Gastroesophageal sphincter (tissue), 4 donors: ENCODE results near the gene FRK. TPM values are rescaled to one million over a fixed set of nuclear protein-coding genes. Genes with fewer than 3 reads are reported as not detected.

Experiments
- ATAC-seq: fragments of 150-250 bp; one replicate; pipeline ENCODE4 v1.9.1; 2016; ENCODE audit warnings: mild to moderate bottlenecking, moderate library complexity
- H3K27ac ChIP-seq, 4 donors: fragments of 200-600 bp; sonication (generic) in 3 of 4; 1 replicate in 3 of 4; 2 replicates in 1 of 4; pipeline ENCODE4 v1.5.1; 2016 to 2019
- H3K27me3 ChIP-seq: fragments of 200-600 bp; sonication (generic); one replicate; pipeline ENCODE4 v1.5.1; 2019
- H3K36me3 ChIP-seq, 2 donors: fragments of 200-600 bp; sonication (generic); one replicate each; pipeline ENCODE4 v1.5.1; 2019; ENCODE audit warnings: control low read depth in 1 of 2
- H3K4me1 ChIP-seq, 3 donors: fragments of 200-600 bp; sonication (generic); 1 replicate in 2 of 3; 2 replicates in 1 of 3; pipeline ENCODE4 v1.5.1; 2016 to 2019; ENCODE audit warnings: control low read depth in 2 of 3
- H3K4me3 ChIP-seq, 2 donors: fragments of 200-600 bp; sonication (generic); one replicate each; pipeline ENCODE4 v1.5.1; 2019; ENCODE audit warnings: mild to moderate bottlenecking in 1 of 2, moderate library complexity in 1 of 2
- H3K9me3 ChIP-seq, 3 donors: fragments of 200-600 bp; sonication (generic); one replicate each; pipeline ENCODE4 v1.5.1; 2017 to 2019; ENCODE audit warnings: control low read depth in 2 of 3
- CTCF ChIP-seq, 4 experiments: fragments of 200-600 bp in 2 of 4; fragments of 450-650 bp in 2 of 4; sonication (generic) in 1 of 4; IDR thresholded peaks; one replicate each; pipeline ENCODE4 v1.5.1; 2017 to 2019; ENCODE audit warnings: antibody characterized with exemption in 4 of 4, mild to moderate bottlenecking in 2 of 4, moderate library complexity in 2 of 4
- EP300 ChIP-seq: sonication (generic); formaldehyde crosslinking; IDR thresholded peaks from one replicate; pipeline ENCODE4 v1.6.1; 2017; ENCODE audit warnings: antibody characterized with exemption, mild to moderate bottlenecking
- POLR2A ChIP-seq, 2 donors: fragments of 450-650 bp; IDR thresholded peaks; one replicate each; pipeline ENCODE4 v1.6.1; 2017; ENCODE audit warnings: antibody characterized with exemption in 2 of 2, mild to moderate bottlenecking in 2 of 2, moderate library complexity in 1 of 2
- POLR2AphosphoS5 ChIP-seq: sonication (generic); formaldehyde crosslinking; IDR thresholded peaks from one replicate; pipeline ENCODE4 v1.6.1; 2017; ENCODE audit warnings: antibody characterized with exemption
- WGBS, 2 donors: methylation state at CpG; one replicate each; pipeline ENCODE4 v1.1.5; 2018; ENCODE audit warnings: low coverage in 1 of 2; 5-methylcytosine and 5-hydroxymethylcytosine counted together
- total RNA-seq, 4 donors: library from RNA; depleted of rRNA; stranded (reverse); fragments of >200 nt; gene quantifications; one replicate each; pipeline ENCODE4 v1.1.0, GENCODE V29; 2016

FRK gene
- total RNA-seq, 4 donors from 2014 or later = 0.42 to 1.9 (median 1.3) TPM

- WGBS, 2 donors = 81 to 89% methylated on average over 3 of the region's 3 CpGs
- ATAC-seq = no peak
- Histone ChIP-seq H3K36me3 (no peaks in the 10 kb centered on the region), H3K27me3 (no peaks in the 10 kb centered on the region), H3K4me3 (no peak overlapping the region), H3K27ac (no peak overlapping the region), H3K4me1 (peaks cover 0 to 8% (median 0%) of the 10 kb centered on the region in 3 donors), H3K9me3 (no peaks in the 10 kb centered on the region)
- TF ChIP-seq POLR2AphosphoS5 (no peak), CTCF (IDR thresholded peaks at IDR 0.05) (no peak), POLR2A (IDR thresholded peaks at IDR 0.05) (no peak), EP300 (no peak)
Measured at GRCh38 chr6:116003668-116004067, 57.0 kb downstream of the FRK start.

- no peaks in the 10 kb centered on the region for H3K4me1 ChIP-seq
- ATAC-seq = no peak
- TF ChIP-seq POLR2AphosphoS5 = no peak
- 78 to 96% methylated on average over 2 to 4 of the region's 5 CpGs for WGBS, 2 donors
- no peaks in the 10 kb centered on the region for H3K27me3 ChIP-seq
- no peak overlapping the region for H3K4me3 ChIP-seq
- H3K9me3 ChIP-seq = no peaks in the 10 kb centered on the region
- H3K36me3 ChIP-seq = no peaks in the 10 kb centered on the region
- H3K27ac ChIP-seq = no peak overlapping the region
Measured at GRCh38 chr6:116002756-116003155, 57.9 kb downstream of the FRK start.

- ATAC-seq = no peak
- no peaks in the 10 kb centered on the region for H3K9me3 ChIP-seq
- no peaks in the 10 kb centered on the region for H3K4me1 ChIP-seq
- H3K27me3 ChIP-seq = no peaks in the 10 kb centered on the region
- WGBS, 2 donors = 83 to 100% methylated on average over 3 of the region's 3 CpGs
- TF ChIP-seq EP300 = no peak
- no peak for TF ChIP-seq POLR2AphosphoS5
- TF ChIP-seq CTCF (IDR thresholded peaks at IDR 0.05) = no peak
- no peak for TF ChIP-seq POLR2A (IDR thresholded peaks at IDR 0.05)
- H3K27ac ChIP-seq = no peak overlapping the region
- H3K4me3 ChIP-seq = no peak overlapping the region
- H3K36me3 ChIP-seq = no peaks in the 10 kb centered on the region
Measured at GRCh38 chr6:115999235-115999634, 61.5 kb downstream of the FRK start.

GRCh38 chr6:115997990-115998585, 62.6 kb downstream of the FRK start:
- WGBS, 2 donors = 75 to 84% methylated on average over 4 of the region's 5 CpGs
- Histone ChIP-seq H3K4me3 (no peak overlapping the region), H3K27me3 (no peaks in the 10 kb centered on the region), H3K36me3 (no peaks in the 10 kb centered on the region), H3K4me1 (no peaks in the 10 kb centered on the region), H3K9me3 (no peaks in the 10 kb centered on the region), H3K27ac (no peak overlapping the region)
- TF ChIP-seq CTCF (IDR thresholded peaks at IDR 0.05) (no peak), POLR2A (IDR thresholded peaks at IDR 0.05) (no peak), POLR2AphosphoS5 (no peak), EP300 (no peak)
- no peak for ATAC-seq

GRCh38 chr6:115986026-115986425, 74.7 kb downstream of the FRK start:
- H3K9me3 ChIP-seq = no peaks in the 10 kb centered on the region
- 80 to 83% methylated on average over 1 of the region's 2 CpGs for WGBS, 2 donors
- no peak overlapping the region for H3K27ac ChIP-seq
- H3K36me3 ChIP-seq = no peaks in the 10 kb centered on the region
- TF ChIP-seq POLR2AphosphoS5 (no peak), CTCF (IDR thresholded peaks at IDR 0.05) (no peak), EP300 (no peak), POLR2A (IDR thresholded peaks at IDR 0.05) (no peak)
- no peak for ATAC-seq
- no peak overlapping the region for H3K4me3 ChIP-seq
- H3K27me3 ChIP-seq = no peaks in the 10 kb centered on the region
- H3K4me1 ChIP-seq = no peaks in the 10 kb centered on the region
